GM18526 (cell line): ENCODE data around the gene NR2F1-AS1.

Experiments used
- POLR2A ChIP-seq: IDR thresholded peaks from 3 replicates; pipeline ENCODE4 v1.6.1; 2011; ENCODE audit not compliant: insufficient read length; ENCODE audit errors: extremely low read depth

The NR2F1-AS1 gene

DNA sequence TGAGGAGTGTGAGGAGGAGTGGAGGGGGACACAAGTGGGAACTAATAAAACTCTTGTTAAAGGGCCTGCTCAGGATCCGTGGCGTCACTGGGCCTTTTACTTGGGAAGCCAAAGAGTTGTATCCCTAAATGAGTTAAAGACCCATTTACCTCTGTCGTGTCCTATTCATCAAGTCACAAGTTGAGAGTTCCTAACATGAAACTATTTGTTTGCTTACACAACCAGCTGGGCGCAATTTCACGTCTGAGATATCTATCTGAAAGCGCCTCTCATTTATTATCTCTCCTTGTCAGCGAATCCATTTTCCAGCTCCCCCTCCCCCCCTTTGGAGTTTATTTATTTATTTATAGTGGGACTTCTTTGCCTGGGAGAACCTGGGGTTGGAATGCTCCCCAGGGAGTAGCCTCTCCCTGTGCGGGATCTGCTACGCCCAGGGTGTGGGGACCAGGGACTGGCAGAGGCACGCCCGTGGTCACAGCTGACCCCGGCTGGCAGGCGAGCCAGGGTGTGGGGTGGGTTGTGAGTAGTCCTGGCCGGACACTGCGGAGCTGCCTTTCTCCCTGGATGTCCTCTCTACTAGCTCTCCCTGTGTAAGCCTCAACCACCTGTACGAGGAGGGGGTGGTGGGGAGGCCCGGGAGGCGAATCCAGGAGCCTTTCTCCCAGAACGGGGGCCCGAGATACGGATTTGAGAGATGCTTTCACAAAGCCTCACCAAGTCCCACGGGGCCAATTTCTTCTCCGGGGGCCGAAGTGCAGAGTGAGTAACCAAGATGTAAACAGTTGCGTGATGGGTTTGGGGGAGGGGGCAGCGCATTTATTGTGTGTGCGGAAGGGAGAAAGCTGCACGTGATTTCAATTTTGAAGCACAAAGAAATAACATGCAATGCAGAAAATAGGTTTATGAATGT, 17.3 kb upstream of the NR2F1-AS1 start:
- TF ChIP-seq POLR2A: no peak

DNA sequence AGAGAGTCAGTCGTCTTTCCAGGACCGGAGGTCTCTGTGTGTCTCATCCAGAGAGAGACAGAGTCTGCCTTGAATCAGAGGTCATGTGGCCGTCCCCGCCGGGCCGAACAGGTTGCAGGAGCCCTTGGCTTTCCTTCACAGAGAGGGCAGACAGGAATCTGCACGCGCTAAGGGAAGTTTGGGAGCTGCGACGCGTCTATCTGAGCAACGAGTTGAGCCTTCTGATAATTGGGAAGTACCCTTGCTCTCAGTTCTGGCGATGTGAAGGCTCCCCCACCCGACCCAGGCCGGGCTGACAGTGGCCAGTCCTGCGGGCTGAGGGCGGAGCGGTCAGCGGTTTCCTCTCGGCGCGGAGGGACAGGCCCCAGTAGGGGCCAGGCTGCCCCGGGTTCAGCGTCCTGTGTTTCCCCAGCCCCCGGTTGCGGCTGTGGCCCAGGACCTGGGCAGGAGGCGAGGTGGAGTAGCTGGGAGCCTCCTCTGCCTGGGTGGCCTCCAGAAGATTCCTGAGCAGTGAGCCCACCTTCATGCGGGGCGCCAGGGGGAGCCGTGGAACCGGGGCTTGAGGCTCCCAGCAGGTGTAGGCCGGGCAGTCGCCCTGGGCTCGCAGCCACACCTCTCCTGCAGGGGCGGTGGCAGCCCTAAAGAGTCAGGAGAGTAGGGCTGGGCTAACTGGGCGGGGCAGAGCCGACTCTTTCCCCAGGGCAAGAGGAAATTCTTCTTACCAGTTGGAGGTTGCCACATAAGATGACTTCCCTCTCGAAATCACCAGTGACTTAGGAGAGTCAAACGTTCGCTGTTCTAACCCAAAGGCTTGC, 15.9 kb upstream of the NR2F1-AS1 start:
- TF ChIP-seq POLR2A: no peak

DNA sequence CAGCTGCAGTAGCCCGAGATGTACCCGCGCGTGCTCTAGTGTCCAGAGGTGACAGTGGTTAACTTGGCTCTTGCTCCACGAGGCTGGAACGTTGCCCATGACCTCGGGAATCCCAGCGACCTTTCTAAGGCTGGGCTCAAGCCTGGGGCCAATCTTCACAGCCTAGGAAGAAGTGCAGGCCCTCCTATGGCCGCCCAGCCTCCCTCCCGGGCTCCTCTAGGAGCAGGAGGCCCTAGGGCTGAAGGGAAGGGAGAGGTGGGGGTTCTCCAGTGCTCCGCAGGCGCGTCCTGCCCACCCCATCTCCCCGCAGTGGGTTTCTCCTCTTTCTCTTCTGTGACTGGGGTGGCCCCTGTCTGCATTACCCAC, 15.3 kb upstream of the NR2F1-AS1 start:
- TF ChIP-seq POLR2A: no peak

DNA sequence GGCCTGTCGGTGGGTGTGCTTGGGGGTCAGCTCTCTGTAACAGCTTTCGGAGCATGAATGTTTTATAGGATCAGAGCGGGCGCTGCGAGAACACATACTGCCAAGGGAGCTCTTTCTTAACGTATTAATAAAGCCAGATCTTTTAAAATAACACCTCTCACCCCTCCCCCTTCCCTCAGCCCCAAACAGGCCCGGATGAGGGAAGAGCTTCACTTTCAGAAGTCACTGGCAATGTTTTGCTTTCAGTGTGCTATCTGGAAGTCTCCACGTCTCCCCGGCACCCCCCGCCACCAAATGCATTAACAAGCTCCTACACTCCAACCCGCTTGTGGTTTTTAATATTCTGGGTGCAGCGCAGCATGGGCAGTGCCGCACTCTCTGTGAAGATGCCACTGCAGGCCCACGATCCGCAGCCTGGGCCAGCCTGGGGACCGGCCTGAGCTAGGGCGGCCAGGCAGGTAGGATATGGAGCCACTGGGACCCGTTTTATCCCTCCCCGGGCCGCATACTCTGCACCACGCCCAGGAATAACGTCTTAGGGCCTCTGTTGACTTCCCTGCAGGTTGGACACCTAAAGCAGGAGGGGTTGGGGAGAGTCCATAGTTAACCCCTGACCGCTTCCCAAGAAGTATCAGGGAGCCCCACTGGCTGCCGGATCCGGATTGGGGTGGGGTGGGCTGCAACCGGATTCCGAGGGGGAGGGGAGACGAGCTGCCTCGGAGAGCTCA, 14.6 kb upstream of the NR2F1-AS1 start:
- no peak for TF ChIP-seq POLR2A

DNA sequence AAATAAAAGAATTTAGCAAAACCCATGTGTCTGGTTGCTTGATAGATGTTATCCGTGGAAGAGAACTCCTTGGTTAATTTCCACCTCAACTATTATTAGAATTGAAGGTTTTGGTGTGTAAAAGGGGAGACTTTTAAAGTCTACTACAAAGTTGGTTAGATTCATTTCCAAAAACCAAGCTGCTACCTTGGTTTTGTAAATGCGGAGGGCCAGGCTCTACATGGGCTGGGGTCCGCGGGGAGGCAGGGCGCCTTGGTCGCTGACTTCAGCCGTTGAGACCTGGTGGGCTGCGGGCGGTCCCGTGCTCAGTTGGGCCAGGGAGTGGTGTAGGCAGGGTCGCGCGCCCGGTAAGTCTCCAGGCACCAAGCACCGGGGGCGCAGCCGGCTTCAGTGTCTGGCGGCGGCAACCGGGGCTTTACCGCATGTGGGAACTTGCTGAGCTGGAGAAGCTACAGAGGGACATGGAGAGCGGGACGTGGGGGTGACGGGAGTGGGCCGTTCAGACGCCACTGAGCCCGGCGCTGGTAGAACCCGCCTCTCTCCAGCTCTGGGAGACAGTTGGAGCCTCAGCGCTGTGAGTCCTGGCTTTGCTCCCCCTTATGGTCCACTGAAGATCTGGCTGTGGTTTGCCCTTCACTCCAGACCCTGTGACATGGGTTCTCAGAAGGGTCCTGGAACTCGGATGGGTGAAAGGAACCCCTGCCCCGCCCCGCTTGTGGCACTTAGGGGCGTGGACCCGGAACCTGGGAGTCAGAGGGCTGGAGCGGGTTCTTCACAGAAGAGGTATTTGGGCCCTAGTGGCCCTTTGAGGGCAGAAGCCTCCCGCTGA, 13.8 kb upstream of the NR2F1-AS1 start:
- TF ChIP-seq POLR2A: no peak

DNA sequence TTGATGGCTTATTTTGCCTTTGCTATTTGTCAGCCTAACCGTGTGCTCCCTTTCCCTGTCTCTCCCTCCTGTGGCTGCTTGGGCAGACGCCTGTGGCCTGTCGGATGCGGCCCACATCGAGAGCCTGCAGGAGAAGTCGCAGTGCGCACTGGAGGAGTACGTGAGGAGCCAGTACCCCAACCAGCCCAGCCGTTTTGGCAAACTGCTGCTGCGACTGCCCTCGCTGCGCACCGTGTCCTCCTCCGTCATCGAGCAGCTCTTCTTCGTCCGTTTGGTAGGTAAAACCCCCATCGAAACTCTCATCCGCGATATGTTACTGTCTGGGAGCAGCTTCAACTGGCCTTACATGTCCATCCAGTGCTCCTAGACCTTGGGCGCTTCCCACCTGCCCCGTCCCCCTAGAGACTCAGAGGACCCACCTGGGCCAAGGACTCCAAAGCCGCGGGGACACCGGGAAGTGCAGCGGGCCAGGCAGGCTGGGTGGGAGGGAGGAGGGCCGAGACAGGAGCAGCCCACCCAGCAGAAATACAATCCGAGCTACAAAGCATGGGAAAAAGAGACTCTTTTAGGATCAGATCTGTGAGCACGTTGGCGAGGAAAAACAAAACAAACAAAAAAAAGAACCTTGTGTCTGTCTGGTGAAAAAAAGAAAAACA, 12.6 kb upstream of the NR2F1-AS1 start:
- TF ChIP-seq POLR2A: no peak

DNA sequence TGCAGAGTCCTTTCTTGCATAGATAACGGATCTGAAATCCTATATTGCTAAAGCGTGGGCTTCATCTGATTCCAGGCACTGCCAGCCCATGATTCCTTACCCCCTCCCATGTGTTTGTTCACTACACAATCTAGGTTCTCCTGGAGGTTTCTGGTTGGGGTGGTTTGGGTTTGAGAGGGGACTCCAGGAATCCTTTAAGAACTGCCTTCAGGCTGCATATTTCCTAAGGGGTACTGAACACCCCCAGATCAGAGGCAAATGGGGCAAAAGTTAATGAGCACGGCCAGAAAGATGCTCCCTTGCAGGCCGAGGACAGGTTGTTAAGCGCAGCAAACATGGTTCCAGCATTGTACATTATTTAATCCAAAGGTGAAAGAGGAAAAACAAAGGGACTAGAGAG, 11.9 kb upstream of the NR2F1-AS1 start:
- no peak for TF ChIP-seq POLR2A

DNA sequence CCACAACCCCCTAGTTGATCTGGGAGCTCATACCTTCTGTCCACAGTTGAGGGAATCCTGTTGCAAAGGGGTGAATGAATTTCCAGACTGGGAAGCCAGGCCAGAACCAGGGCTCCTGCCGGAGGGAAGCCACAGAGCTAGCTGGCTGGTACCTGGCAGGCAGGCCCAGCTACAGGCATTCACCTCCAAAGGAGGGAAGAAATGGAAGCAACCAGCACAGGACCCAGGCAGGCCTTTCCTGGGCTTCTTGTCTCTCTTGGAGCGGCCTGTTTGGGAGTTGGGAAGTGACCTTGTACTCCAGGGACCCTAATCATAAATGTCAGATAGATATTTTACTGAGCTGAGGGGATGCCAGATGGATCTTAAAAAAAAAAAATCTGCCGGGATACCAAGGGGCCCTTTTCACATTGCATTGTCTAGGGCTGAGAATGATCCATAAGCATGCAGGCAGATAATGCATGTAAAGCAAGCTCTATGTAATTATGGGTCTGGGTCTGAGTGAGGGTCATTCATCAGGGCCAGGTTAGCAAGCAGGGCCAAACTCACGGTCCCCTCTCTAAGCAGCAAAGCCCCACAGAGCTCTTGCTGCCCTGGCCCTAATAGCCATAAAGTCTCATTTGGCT, 10.4 kb upstream of the NR2F1-AS1 start:
- TF ChIP-seq POLR2A: no peak

DNA sequence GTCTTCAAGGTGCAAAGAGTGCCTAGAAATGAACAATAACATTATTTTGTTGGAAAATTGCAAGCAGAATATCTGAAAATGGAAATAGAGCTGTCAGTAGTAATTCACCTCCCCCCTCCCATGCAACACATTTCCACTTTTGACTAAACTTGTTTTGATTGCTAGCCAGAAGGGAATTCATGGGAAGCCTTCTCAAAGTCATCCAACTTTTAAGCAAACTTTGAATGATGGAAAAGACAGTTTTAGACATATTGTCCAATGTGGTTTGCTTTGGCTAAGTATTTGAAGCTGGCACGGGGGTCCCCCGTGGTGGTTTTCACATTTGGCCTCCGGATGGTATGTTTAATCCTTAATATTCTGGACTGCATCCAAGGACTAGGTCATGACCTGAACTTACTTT, 9.5 kb upstream of the NR2F1-AS1 start:
- TF ChIP-seq POLR2A: no peak

DNA sequence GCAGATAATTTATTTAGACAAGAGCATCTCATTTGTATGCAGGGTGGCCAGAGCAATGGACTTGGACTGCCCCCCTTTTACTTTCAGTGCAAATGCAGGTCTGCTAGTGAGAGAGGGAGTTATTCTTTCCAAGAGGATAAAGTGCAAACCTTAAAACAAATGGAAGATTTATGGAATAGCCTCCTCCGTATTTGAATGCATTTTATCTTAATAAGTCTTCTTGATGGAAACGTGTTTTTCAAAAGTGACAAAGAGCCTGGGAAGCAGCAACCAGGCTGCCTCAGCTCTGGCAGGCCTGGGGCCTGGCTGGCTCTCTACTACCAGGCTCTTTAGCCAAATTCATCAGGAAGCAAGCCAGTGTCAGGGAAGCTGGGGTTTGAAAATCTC, 8.8 kb upstream of the NR2F1-AS1 start:
- TF ChIP-seq POLR2A: no peak

DNA sequence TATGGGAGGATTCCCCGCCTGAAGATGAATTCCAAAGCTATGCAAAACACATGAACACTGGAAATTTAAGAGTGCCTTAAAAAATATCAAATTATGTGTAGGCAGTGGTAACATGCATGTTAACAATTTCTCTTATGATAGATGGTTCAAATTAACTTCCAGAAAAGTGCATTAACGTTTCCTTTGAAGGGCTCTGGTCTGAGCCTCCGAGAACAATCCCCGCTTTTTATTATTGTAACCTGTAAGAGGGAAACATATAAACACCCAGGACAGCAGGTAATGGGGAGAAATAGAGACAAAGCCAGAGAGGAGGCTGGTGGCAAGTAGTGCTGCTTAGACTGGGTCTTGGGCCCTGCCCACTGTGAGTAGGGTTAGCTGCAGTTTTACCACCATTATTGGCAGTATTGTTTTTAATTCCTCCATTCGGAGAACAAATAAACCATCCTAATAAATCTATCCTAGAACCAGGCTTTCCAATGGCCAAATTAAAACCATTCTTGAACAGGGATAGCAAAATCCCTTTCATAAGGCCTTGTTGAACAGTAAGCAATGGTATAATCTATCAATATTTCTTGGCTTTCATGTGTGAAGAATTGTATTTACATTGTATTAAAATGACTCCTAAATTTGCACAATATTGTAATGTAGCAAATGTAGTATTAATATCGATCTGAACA, 8.3 kb upstream of the NR2F1-AS1 start:
- TF ChIP-seq POLR2A: no peak

DNA sequence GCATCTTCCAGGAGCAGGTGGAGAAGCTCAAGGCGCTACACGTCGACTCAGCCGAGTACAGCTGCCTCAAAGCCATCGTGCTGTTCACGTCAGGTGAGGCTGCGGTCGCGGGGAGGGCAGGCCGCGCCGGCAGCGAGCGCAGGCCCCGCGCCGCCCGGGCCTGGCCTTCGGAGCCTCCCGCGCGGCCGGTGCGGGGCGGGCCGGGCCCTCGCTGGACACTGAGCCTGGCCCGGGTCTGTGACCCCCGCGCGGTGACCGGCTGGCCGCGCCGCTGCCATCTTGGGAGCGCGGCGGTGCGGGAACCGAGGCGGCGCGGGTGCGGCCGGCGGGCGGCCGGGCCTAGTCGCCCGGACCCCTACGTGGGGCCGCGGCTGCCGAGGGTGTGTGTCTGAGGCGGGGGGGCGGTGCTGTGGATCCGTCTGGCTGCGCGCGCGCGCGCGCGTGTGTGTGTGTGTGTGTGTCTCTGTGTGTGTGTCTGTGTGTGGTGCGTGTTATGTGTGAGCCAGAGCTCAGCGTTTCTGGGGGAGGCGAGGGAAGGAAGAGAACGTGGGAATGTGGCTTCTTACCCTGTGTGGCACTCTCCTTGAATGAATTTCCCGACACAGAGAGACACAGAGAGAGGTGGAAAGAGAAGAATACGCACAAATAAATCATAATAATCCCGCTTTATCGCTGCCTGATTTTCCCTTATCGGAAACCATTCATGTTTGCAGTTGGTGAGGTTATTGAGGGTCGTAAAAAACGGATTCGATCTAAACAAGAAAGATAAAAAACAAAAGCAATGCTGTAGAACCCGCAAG, 7.5 kb upstream of the NR2F1-AS1 start:
- TF ChIP-seq POLR2A: no peak
